Measurements from ENCODE around the gene NDEL1.

Gene NDEL1

GRCh38 chr17:8417806-8418205 lies 17.9 kb upstream of the NDEL1 start:
- H3K4me3 ChIP-seq (ENCODE audit: low read depth, low read length), result no peak overlapping the region
- no peak for TF ChIP-seq CTCF (IDR thresholded peaks at IDR 0.05; ENCODE audit: low read depth, low read length)

GRCh38 chr17:8418471-8418870 lies 17.2 kb upstream of the NDEL1 start:
- TF ChIP-seq CTCF (IDR thresholded peaks at IDR 0.05; ENCODE audit: low read depth, low read length), result no peak

GRCh38 chr17:8419305-8419704 lies 16.4 kb upstream of the NDEL1 start:
- no peak for TF ChIP-seq CTCF (IDR thresholded peaks at IDR 0.05; ENCODE audit: low read depth, low read length)
- H3K4me3 ChIP-seq (ENCODE audit: low read depth, low read length), result no peak overlapping the region

More at GRCh38 chr17:8418471-8418870, 17.2 kb upstream of the NDEL1 start:
- no peak overlapping the region for H3K4me3 ChIP-seq (ENCODE audit: low read depth, low read length)

GRCh38 chr17:8420041-8420934 lies 15.4 kb upstream of the NDEL1 start:
- H3K4me3 ChIP-seq (ENCODE audit: low read depth, low read length), result no peak overlapping the region
- TF ChIP-seq CTCF (IDR thresholded peaks at IDR 0.05; ENCODE audit: low read depth, low read length), result no peak

GRCh38 chr17:8421571-8421970 lies 14.1 kb upstream of the NDEL1 start:
- no peak for TF ChIP-seq CTCF (IDR thresholded peaks at IDR 0.05; ENCODE audit: low read depth, low read length)
- no peak overlapping the region for H3K4me3 ChIP-seq (ENCODE audit: low read depth, low read length)

GRCh38 chr17:8426094-8426720 lies 9.5 kb upstream of the NDEL1 start:
- TF ChIP-seq CTCF (IDR thresholded peaks at IDR 0.05; ENCODE audit: low read depth, low read length), result no peak

GRCh38 chr17:8426802-8427201 lies 8.9 kb upstream of the NDEL1 start:
- H3K4me3 ChIP-seq (ENCODE audit: low read depth, low read length), result no peak overlapping the region
- no peak for TF ChIP-seq CTCF (IDR thresholded peaks at IDR 0.05; ENCODE audit: low read depth, low read length)

More at GRCh38 chr17:8426094-8426720, 9.5 kb upstream of the NDEL1 start:
- no peak overlapping the region for H3K4me3 ChIP-seq (ENCODE audit: low read depth, low read length)
